ENCODE measurements around the gene KRTAP22-1.

Gene KRTAP22-1

GRCh38 chr21:30563630-30564029 lies 37.3 kb upstream of the KRTAP22-1 start:
- TF ChIP-seq, protein P1, sequence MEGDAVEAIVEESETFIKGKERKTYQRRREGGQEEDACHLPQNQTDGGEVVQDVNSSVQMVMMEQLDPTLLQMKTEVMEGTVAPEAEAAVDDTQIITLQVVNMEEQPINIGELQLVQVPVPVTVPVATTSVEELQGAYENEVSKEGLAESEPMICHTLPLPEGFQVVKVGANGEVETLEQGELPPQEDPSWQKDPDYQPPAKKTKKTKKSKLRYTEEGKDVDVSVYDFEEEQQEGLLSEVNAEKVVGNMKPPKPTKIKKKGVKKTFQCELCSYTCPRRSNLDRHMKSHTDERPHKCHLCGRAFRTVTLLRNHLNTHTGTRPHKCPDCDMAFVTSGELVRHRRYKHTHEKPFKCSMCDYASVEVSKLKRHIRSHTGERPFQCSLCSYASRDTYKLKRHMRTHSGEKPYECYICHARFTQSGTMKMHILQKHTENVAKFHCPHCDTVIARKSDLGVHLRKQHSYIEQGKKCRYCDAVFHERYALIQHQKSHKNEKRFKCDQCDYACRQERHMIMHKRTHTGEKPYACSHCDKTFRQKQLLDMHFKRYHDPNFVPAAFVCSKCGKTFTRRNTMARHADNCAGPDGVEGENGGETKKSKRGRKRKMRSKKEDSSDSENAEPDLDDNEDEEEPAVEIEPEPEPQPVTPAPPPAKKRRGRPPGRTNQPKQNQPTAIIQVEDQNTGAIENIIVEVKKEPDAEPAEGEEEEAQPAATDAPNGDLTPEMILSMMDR (IDR thresholded peaks at IDR 0.05; ENCODE audit: low read depth, low read length, missing control alignments): no peak
- no peak for DNase-seq (ENCODE audit: low read depth)

GRCh38 chr21:30567617-30568016 lies 33.3 kb upstream of the KRTAP22-1 start:
- DNase-seq (ENCODE audit: low read depth): no peak
- H3K4me3 ChIP-seq (ENCODE audit: low read depth, low read length): no peak overlapping the region
- TF ChIP-seq, protein P1 (IDR thresholded peaks at IDR 0.05; ENCODE audit: low read depth, low read length, missing control alignments): no peak
- in situ Hi-C loops (cut with HindIII; ENCODE audit: low sequenced_read_pairs): no loop called here

More at GRCh38 chr21:30563630-30564029, 37.3 kb upstream of the KRTAP22-1 start:
- no peak overlapping the region for H3K4me3 ChIP-seq (ENCODE audit: low read depth, low read length)
- in situ Hi-C loops (cut with HindIII; ENCODE audit: low sequenced_read_pairs): no loop called here

DNA sequence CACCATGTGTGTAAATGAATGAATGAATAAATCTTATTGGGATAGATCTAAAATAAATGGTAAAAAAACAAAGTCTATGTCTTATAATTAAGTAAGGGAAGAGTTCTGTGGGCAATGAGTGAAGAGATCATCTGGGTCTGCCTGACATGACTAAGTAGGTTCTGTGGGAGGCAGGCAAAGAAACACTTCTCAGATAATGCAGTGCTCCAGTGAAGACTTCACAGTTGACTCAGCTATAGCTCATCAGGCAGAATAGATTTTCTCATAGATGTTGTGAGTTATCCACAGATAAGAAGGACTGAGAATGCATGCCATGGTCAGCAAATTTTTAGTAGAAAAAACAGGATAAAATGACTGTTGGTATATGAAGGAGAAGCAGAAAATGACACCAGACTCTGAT lies 23.1 kb upstream of the KRTAP22-1 start:
- no peak overlapping the region for H3K4me3 ChIP-seq (ENCODE audit: low read depth, low read length)
- DNase-seq (ENCODE audit: low read depth): no peak
- in situ Hi-C loops (cut with HindIII; ENCODE audit: low sequenced_read_pairs): no loop called here
- TF ChIP-seq, protein P1 (IDR thresholded peaks at IDR 0.05; ENCODE audit: low read depth, low read length, missing control alignments): no peak

DNA sequence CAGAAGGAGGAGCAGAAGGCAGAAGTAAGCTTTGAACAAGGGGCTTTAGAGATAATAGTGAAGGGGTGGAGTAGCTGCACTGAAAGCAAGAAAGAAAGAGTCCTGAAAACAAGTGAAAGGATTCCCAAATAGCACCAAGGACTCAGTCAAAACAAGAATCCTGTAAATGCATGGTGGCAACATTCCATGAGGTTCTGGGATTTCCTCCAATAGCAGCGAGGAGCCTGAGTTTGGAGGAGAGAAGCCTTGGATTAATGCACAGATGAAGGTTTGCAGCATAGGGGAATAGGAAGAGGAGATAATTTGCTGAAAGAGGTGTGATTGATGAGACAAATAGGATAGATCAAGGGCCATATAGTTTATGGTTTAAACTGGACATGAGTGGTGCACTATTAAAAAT lies 21.5 kb upstream of the KRTAP22-1 start:
- TF ChIP-seq, protein P1 (IDR thresholded peaks at IDR 0.05; ENCODE audit: low read depth, low read length, missing control alignments): no peak
- DNase-seq (ENCODE audit: low read depth): no peak
- in situ Hi-C loops (cut with HindIII; ENCODE audit: low sequenced_read_pairs): no loop called here
- no peak overlapping the region for H3K4me3 ChIP-seq (ENCODE audit: low read depth, low read length)

GRCh38 chr21:30580132-30580531 lies 20.8 kb upstream of the KRTAP22-1 start:
- in situ Hi-C loops (cut with HindIII; ENCODE audit: low sequenced_read_pairs): no loop called here
- no peak overlapping the region for H3K4me3 ChIP-seq (ENCODE audit: low read depth, low read length)
- DNase-seq (ENCODE audit: low read depth): no peak
- TF ChIP-seq, protein P1 (IDR thresholded peaks at IDR 0.05; ENCODE audit: low read depth, low read length, missing control alignments): no peak

GRCh38 chr21:30582870-30583269 lies 18.0 kb upstream of the KRTAP22-1 start:
- H3K4me3 ChIP-seq (ENCODE audit: low read depth, low read length): no peak overlapping the region
- TF ChIP-seq, protein P1 (IDR thresholded peaks at IDR 0.05; ENCODE audit: low read depth, low read length, missing control alignments): no peak
- no peak for DNase-seq (ENCODE audit: low read depth)
- in situ Hi-C loops (cut with HindIII; ENCODE audit: low sequenced_read_pairs): no loop called here

DNA sequence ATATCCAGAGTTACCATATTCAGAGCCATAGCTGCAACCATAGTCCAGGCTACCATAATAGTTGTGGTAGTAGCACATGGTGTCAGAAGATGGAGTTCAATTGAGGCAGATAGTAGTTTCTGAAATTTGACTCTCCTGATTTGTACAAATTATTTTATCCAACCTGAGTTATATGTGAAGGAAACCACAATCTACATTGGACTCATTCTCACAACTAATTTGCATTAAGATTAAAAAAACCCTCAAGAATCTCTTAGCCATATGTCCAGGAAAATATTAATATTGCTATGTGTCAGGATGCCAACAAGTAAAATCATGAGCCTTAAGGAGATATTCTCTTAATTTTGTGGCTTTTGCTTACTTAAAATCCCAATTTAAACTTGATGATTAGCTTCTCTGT lies 10.6 kb upstream of the KRTAP22-1 start, which contains the start of gene KRTAP22-2:
TSS of gene KRTAP22-2 (minus strand) at position 101 of the 400 bp plus-strand sequence.
- TF ChIP-seq, protein P1 (IDR thresholded peaks at IDR 0.05; ENCODE audit: low read depth, low read length, missing control alignments): no peak
- no peak within 1 kb of the TSS for H3K4me3 ChIP-seq (ENCODE audit: low read depth, low read length)
- in situ Hi-C loops (cut with HindIII; ENCODE audit: low sequenced_read_pairs): no loop called here
- DNase-seq (ENCODE audit: low read depth): no peak
